GM21423 (cell line): Measurements from ENCODE around the gene MGAT5B.
"Not testable (repeated sequence)": the region's sequence is repeated elsewhere in the genome, so short reads cannot be mapped to it uniquely, and the experiment has no call there.

Source experiments
- ATAC-seq: cut with Tn5 transposase; IDR thresholded peaks from one replicate; pipeline ENCODE4 v1.9.1; 2021; ENCODE audit warnings: mild to moderate bottlenecking, moderate library complexity; ENCODE audit not compliant: unreplicated experiment

The MGAT5B gene

GRCh38 chr17:76847031-76847430 is 21.2 kb upstream of the MGAT5B start:
- ATAC-seq = no peak

- ATAC-seq = no peak
These were observed 19.5 kb upstream of the MGAT5B start for GRCh38 chr17:76848670-76849069.

GRCh38 chr17:76849160-76849559 is 19.0 kb upstream of the MGAT5B start:
- not testable (repeated sequence) for ATAC-seq

- ATAC-seq = no peak
These were observed 15.4 kb upstream of the MGAT5B start for GRCh38 chr17:76852843-76853242.

- no peak for ATAC-seq
These were observed 13.1 kb upstream of the MGAT5B start for GRCh38 chr17:76855105-76855504.

- ATAC-seq = no peak
These were observed 6.1 kb upstream of the MGAT5B start for GRCh38 chr17:76862079-76862478.

GRCh38 chr17:76862494-76862893 is 5.7 kb upstream of the MGAT5B start:
- no peak for ATAC-seq

- no peak for ATAC-seq
These were observed 4.2 kb upstream of the MGAT5B start for GRCh38 chr17:76864024-76864423.

GRCh38 chr17:76865174-76865573 is 3.0 kb upstream of the MGAT5B start:
- ATAC-seq = no peak

- ATAC-seq = no peak
These were observed 2.0 kb upstream of the MGAT5B start for GRCh38 chr17:76866203-76866602.

- ATAC-seq = no peak
These were observed 1.2 kb upstream of the MGAT5B start for GRCh38 chr17:76866774-76867577.

GRCh38 chr17:76867578-76868175 is 527 bp upstream of the MGAT5B start:
- no peak for ATAC-seq

GRCh38 chr17:76868669-76869495 is 678 bp downstream of the MGAT5B start:
- ATAC-seq = no peak

GRCh38 chr17:76869496-76870376 is 1.5 kb downstream of the MGAT5B start:
- ATAC-seq = no peak

- no peak for ATAC-seq
These were observed 2.1 kb downstream of the MGAT5B start for GRCh38 chr17:76870377-76870714.

GRCh38 chr17:76871668-76872067 is 3.5 kb downstream of the MGAT5B start:
- ATAC-seq = no peak

- no peak for ATAC-seq
These were observed 4.1 kb downstream of the MGAT5B start for GRCh38 chr17:76872221-76872873.

GRCh38 chr17:76872874-76873221 is 4.6 kb downstream of the MGAT5B start:
- ATAC-seq = no peak

- ATAC-seq = no peak
These were observed 5.7 kb downstream of the MGAT5B start for GRCh38 chr17:76873856-76874255.

- ATAC-seq = no peak
These were observed 9.2 kb downstream of the MGAT5B start for GRCh38 chr17:76877437-76877836.
